K562 (cell line): Measurements from ENCODE around the gene CCT8L2. TPM values are rescaled to one million over a fixed set of nuclear protein-coding genes. Genes with fewer than 3 reads are reported as not detected.

Experiments
- CTBP1 ChIP-seq: fragments of 450-650 bp; IDR thresholded peaks from 2 replicates; pipeline ENCODE4 v1.6.1; 2016; ENCODE audit warnings: borderline replicate concordance
- ETV1 ChIP-seq: fragments of 450-650 bp; conservative IDR thresholded peaks from 2 replicates; pipeline ENCODE4 v1.6.1; 2016; ENCODE audit warnings: missing genetic modification characterization, control low read depth, low read depth, missing compliant biosample characterization
- FOXK2 ChIP-seq, 2 experiments: fragments of 450-650 bp; IDR thresholded peaks in 1 of 2; conservative IDR thresholded peaks in 1 of 2; 2 replicates each; pipeline ENCODE4 v1.6.1; 2016; ENCODE audit warnings: low read depth in 2 of 2, mild to moderate bottlenecking in 1 of 2
- KAT7 ChIP-seq: sonication (generic); formaldehyde crosslinking; IDR thresholded peaks from 2 replicates; pipeline ENCODE4 v1.8.0; 2022; ENCODE audit warnings: missing genetic modification reagents, mild to moderate bottlenecking, borderline replicate concordance
- LCOR ChIP-seq: sonication (generic); formaldehyde crosslinking; IDR thresholded peaks from 2 replicates; pipeline ENCODE4 v1.8.0; 2022; ENCODE audit warnings: mild to moderate bottlenecking, missing genetic modification reagents
- MAZ ChIP-seq, 2 experiments: fragments of 450-650 bp in 1 of 2; sonication (generic) in 1 of 2; formaldehyde crosslinking; IDR thresholded peaks in 1 of 2; conservative IDR thresholded peaks in 1 of 2; 2 replicates each; pipeline versions ENCODE4 v1.4.0 to v1.5.0; 2020; ENCODE audit warnings: mild to moderate bottlenecking in 1 of 2, missing genetic modification reagents in 1 of 2
- MTA3 ChIP-seq: fragments of 450-650 bp; formaldehyde crosslinking; IDR thresholded peaks from 2 replicates; pipeline ENCODE4 v1.6.1; 2017; ENCODE audit warnings: mild to moderate bottlenecking, borderline replicate concordance
- MYC ChIP-seq, 2 experiments: fragments of 250-450 bp in 1 of 2; sonication (Bioruptor Pico) in 1 of 2; IDR thresholded peaks; 2 replicates each; pipeline versions ENCODE4 v1.5.1 to v1.6.1; 2012 to 2021; ENCODE audit warnings: low read depth in 2 of 2, borderline replicate concordance in 1 of 2, improper control_type of control experiment in 1 of 2, low read length in 1 of 2, mild to moderate bottlenecking in 1 of 2, moderate library complexity in 1 of 2
- NCOA6 ChIP-seq: fragments of 450-650 bp; IDR thresholded peaks from 2 replicates; pipeline ENCODE4 v1.6.1; 2017; ENCODE audit warnings: mild to moderate bottlenecking
- NR1H2 ChIP-seq: sonication (generic); formaldehyde crosslinking; IDR thresholded peaks from 2 replicates; pipeline ENCODE4 v1.4.0; 2020; ENCODE audit warnings: mild to moderate bottlenecking, missing genetic modification reagents
- POLR2A ChIP-seq: fragments of 450-650 bp; conservative IDR thresholded peaks from 2 replicates; pipeline ENCODE4 v1.6.1; 2016
- SMARCA4 ChIP-seq: fragments of 450-650 bp; IDR thresholded peaks from 2 replicates; pipeline ENCODE4 v1.6.1; 2016
- SMARCA5 ChIP-seq: fragments of 450-650 bp; IDR thresholded peaks from 2 replicates; pipeline ENCODE4 v1.6.1; 2016
- TRIM24 ChIP-seq, 2 experiments: fragments of 450-650 bp; IDR thresholded peaks; 2 replicates each; pipeline ENCODE4 v1.6.1; 2016
- polyA plus RNA-seq, 8 experiments: library from polyadenylated mRNA; depleted of rRNA in 4 of 8; stranded (reverse) in 5 of 8; unstranded in 3 of 8; fragments of >200 nt; fragmentation: Nextera tagmentation in 2 of 8; fragmentation: Illumina TruSeq in 1 of 8; extraction: Ambion mirVana in 2 of 8; extraction: Trizol in 1 of 8; gene quantifications; 2 replicates each; pipeline versions ENCODE4 v1.2.1 to v1.2.3, GENCODE V29; 2011 to 2014; ENCODE audit warnings: inconsistent platforms in 1 of 8, missing spikeins in 1 of 8
- total RNA-seq, 7 experiments: library from RNA; depleted of rRNA in 6 of 7; stranded (reverse); fragments of >200 nt in 6 of 7; fragmentation: Illumina TruSeq in 2 of 7; extraction: Trizol in 2 of 7; gene quantifications; 2 replicates each; pipeline versions ENCODE4 v1.2.1 to v1.2.3, GENCODE V29; 2011 to 2021; ENCODE audit warnings: low replicate concordance in 1 of 7
- TF ChIP-seq, protein P1 (sequence below): sonication (generic); formaldehyde crosslinking; IDR thresholded peaks from 2 replicates; pipeline ENCODE4 v1.8.1; 2023; ENCODE audit warnings: mild to moderate bottlenecking, missing genetic modification reagents
- TF ChIP-seq, protein P2 (sequence below), 2 experiments: fragments of 450-650 bp; conservative IDR thresholded peaks; 2 replicates each; pipeline ENCODE4 v1.6.1; 2017; ENCODE audit warnings: mild to moderate bottlenecking in 2 of 2, moderate library complexity in 2 of 2

The CCT8L2 gene
- total and polyA plus RNA-seq, 9 of the 15 experiments (the other 6 are each of a cell fraction or from before 2014, with no cell fraction given): 0.13 TPM; not detected in 8

DNA sequence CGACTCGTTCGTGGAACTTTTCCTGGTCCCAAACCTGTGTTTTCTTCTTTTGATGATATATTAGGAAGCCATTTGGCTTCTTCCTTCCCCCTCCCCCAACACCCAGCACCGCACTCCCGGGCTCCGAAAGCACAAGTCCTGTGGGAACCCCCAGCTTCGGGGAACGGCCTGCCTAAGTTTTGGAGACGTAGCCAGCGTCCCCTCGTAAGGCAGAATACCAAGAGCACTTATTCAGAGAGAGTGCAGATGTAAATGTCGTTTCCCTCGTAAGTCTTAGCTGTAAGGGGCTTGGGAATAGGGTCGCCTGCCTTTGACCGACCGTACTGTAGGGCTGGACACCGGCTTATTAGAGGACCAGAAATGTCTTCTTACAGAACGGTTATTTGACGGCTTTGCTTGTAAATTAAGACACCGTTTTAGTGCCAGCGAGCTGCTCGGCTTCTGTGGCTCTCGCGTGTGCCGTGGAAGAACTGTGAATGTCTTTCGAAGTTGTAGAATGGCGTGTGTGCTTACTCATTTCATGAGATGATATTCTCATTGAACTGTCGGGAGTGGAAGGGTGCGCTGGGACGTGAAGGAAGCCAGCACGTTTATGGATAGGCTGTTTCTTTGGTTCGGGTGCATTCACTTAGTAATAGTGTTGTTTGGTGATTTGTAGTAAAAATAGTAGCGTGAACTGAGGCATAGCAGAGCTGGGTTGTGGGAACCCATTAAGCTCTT lies 10.3 kb upstream of the CCT8L2 start (continued):
- peak; percentile 14; the same call in 1 of the 2 replicates for TF ChIP-seq MYC (IDR thresholded peaks at IDR 0.05; ENCODE audit: low read depth, low read length)
- peak; percentile 21; the same call in 1 of the 2 replicates for TF ChIP-seq MYC (CRISPR knock-in tag; IDR thresholded peaks at IDR 0.05; ENCODE audit: borderline replicate concordance, low read depth)
- TF ChIP-seq FOXK2 (conservative IDR thresholded peaks at IDR 0.05 in 1 of 2, IDR thresholded peaks at IDR 0.05 in 1 of 2; ENCODE audit: low read depth in 2 of 2): peak in 1 of 2 experiments; percentile 15; a peak in 1 of 4 replicates
- TF ChIP-seq LCOR: 0 out of 2 replicates have a peak, but pooled peaks have one; percentile 25
- TF ChIP-seq TRIM24 (IDR thresholded peaks at IDR 0.05): 0 out of 4 replicates have a peak, but pooled peaks of 1 of the 2 experiments have one; percentile 10
- TF ChIP-seq ETV1 (tag): peak; percentile 14; the same call in 1 of the 2 replicates
- TF ChIP-seq SMARCA5: peak; percentile 43; the same call in 1 of the 2 replicates
- peak; percentile 90; the same call in 1 of the 2 replicates for TF ChIP-seq KAT7 (CRISPR knock-in tag)
- TF ChIP-seq NR1H2 (CRISPR knock-in tag): 0 out of 2 replicates have a peak, but pooled peaks have one; percentile 28
- TF ChIP-seq, protein P1, sequence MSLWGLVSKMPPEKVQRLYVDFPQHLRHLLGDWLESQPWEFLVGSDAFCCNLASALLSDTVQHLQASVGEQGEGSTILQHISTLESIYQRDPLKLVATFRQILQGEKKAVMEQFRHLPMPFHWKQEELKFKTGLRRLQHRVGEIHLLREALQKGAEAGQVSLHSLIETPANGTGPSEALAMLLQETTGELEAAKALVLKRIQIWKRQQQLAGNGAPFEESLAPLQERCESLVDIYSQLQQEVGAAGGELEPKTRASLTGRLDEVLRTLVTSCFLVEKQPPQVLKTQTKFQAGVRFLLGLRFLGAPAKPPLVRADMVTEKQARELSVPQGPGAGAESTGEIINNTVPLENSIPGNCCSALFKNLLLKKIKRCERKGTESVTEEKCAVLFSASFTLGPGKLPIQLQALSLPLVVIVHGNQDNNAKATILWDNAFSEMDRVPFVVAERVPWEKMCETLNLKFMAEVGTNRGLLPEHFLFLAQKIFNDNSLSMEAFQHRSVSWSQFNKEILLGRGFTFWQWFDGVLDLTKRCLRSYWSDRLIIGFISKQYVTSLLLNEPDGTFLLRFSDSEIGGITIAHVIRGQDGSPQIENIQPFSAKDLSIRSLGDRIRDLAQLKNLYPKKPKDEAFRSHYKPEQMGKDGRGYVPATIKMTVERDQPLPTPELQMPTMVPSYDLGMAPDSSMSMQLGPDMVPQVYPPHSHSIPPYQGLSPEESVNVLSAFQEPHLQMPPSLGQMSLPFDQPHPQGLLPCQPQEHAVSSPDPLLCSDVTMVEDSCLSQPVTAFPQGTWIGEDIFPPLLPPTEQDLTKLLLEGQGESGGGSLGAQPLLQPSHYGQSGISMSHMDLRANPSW (CRISPR knock-in tag): peak; percentile 29; the same call in 1 of the 2 replicates
- peak; percentile 54; the same call in 1 of the 2 replicates for TF ChIP-seq SMARCA4
- TF ChIP-seq MAZ (CRISPR knock-in tag; conservative IDR thresholded peaks at IDR 0.05 in 1 of 2, IDR thresholded peaks at IDR 0.05 in 1 of 2): 0 out of 4 replicates have a peak, but pooled peaks of 1 of the 2 experiments have one; percentile 17
- TF ChIP-seq NCOA6: peak; percentile 59
- peak; percentile 40; the same call in 1 of the 2 replicates for TF ChIP-seq CTBP1
- TF ChIP-seq MTA3: peak; percentile 69; the same call in 1 of the 2 replicates
- TF ChIP-seq, protein P2, sequence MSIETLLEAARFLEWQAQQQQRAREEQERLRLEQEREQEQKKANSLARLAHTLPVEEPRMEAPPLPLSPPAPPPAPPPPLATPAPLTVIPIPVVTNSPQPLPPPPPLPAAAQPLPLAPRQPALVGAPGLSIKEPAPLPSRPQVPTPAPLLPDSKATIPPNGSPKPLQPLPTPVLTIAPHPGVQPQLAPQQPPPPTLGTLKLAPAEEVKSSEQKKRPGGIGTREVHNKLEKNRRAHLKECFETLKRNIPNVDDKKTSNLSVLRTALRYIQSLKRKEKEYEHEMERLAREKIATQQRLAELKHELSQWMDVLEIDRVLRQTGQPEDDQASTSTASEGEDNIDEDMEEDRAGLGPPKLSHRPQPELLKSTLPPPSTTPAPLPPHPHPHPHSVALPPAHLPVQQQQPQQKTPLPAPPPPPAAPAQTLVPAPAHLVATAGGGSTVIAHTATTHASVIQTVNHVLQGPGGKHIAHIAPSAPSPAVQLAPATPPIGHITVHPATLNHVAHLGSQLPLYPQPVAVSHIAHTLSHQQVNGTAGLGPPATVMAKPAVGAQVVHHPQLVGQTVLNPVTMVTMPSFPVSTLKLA (conservative IDR thresholded peaks at IDR 0.05): peak in 1 of 2 experiments; percentile 50
- peak; percentile 60 for TF ChIP-seq POLR2A
